LHCN-M2 (cell line): ENCODE measurements around the gene OGDHL. TPM values are rescaled to one million over a fixed set of nuclear protein-coding genes. Genes with fewer than 3 reads are reported as not detected.
"Not testable (repeated sequence)": the region's sequence is repeated elsewhere in the genome, so short reads cannot be mapped to it uniquely, and the experiment has no call there.

Source experiments
- DNase-seq: peaks from one replicate; pipeline ENCODE4 v3.0.0-alpha.2; 2012; ENCODE audit warnings: low read depth
- polyA plus RNA-seq: library from polyadenylated mRNA; unstranded; fragments of >200 nt; gene quantifications from one replicate; pipeline ENCODE4 v1.2.1, GENCODE V29; 2012; ENCODE audit warnings: missing spikeins
- total RNA-seq: library from RNA; depleted of rRNA; stranded (reverse); fragments of >200 nt; gene quantifications from 2 replicates; pipeline ENCODE4 v1.2.3, GENCODE V29; 2014; rRNA removed

The OGDHL gene
- total RNA-seq, result 0.06 TPM in 1 of 2 replicates, not detected in the other
- polyA plus RNA-seq, result 0.01 TPM

DNA sequence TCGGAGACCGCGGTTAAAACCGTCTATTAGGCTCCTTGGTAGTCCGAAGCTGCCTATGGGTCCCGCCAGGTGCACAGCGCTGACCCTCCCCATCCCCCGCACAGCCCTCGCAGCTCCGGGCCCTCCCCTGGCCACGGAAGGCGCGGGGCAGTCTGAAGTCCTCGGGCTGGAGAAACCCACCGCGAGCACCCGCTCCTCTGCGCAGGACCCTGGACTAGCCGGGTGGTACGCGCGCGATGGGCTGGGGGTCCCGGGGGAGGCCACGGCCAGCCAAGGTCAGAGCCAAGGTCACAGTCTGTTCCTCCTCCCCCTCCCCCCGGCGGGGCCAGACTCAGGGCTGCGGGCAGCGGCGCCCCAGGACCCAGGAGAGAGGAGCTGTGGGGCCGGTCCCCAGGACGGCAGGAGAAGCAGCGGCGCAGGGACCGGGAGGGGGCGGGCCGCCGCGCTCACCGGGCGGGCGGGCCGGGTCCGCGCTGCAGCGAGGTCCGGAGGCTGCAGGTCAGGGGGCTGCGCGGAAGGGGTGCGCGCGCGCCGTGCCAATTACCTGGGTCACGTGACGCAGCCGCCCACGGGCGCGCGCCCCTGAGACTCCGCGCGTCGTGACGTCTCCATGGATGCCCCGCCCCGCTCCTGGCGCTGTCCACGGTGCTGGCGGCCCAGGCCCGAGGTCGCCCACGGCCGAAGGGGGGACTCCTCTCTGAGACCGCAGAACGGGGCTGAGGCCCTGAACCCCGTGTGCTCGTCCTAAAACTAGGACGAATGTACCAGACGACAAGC, at the start of gene OGDHL:
Gene OGDHL, minus strand, starts transcription at position 535 of the 777 bp plus-strand sequence. CDS start 3,731 bp downstream, outside the sequence.
- DNase-seq, result peak; percentile 19

DNA sequence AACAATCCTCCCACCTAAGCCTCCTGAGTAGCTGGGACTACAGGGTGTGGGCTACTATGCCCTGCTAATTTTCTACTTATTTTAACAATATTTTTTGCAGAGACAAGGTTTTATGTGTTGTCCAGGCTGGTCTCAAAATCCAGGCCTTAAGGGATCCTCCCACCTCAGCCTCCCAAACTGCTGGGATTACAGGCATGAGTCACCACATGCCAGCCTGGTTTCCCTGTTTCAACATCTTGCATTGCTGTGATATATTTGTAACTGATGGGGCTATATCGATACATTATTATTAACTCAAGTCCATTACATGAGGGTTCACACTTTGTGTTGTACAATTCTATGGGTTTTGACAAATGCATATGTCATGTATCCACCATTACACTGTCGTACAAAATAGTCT, 41.9 kb upstream of the OGDHL start:
- no peak for DNase-seq

GRCh38 chr10:49798275-49798674, 36.2 kb upstream of the OGDHL start:
- DNase-seq, result no peak

DNA sequence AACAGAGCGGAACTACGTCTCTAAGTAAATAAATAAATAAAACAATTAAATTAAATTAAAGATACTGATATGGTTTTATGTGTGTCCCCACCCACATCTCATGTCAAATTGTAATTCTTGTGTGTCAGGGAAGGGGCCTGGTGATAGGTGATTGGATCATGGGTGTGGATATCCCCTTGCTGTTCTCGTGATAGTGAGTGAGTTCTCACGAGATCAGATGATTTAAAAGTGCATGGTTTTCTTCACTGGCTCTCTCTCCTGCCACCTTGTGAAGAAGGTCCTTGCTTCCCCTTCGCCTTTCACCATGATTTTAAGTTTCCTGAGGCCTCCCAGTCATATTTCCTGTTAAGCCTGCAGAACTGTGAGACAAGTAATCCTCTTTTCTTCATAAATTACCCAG, 29.0 kb upstream of the OGDHL start:
- DNase-seq, result no peak

DNA sequence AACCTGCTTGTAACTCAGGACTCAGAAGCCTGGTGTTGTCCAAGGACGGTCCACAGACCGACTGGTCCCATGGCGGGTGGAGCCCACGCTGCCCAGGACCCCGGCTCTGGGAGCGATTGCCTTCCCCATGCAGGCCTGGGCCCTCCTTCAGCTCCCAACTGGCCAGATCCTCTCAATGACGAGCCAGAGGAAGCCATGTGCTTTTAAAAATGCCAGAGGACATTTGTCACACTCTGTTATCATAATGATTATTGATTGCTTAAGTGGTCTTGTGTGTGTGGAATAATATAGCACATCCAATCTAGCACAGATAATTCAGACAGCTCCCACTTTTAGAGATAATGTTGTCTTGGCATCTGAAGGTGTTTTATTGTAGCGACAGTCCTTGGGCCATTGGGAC, 22.6 kb upstream of the OGDHL start:
- no peak for DNase-seq

DNA sequence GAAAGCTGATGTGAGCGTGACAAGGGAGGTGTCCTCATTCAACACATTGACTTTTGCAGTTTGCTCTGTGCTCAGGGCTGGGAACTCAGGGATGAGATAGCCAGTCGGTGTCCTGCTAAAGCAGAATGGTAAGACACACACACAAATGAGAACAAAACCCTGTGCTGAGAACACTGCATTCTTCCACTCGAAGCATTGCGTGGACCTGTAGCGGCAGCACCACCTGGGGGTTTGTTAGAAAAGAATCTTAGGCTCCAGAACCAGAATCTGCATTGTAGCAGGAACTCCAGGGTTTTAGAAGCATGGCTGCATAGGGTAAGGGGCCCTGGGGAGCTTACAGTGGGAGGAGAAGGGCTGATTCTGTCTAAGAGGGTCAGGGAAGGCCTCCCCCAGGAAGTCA, 21.5 kb upstream of the OGDHL start:
- no peak for DNase-seq

DNA sequence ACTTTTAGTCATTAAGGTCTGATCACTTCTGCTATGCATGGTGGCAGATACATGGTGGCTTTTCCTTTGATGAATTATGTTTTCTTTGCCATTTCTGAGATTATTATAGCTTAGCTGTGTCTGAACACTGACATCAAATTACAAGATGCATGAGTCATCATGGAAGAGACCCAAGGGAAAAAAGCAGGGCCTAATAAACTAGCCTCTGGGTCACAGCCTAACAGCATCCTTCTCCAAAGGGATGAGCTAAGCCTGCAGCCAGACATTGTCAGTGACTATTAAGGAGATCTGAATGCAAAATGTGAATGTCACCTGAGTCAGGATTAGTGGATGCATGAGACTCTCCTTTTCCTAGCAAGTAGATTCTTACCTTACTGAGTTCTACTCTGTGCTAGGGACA, 19.1 kb upstream of the OGDHL start:
- peak; percentile 42 for DNase-seq

- DNase-seq, result no peak
These were observed 16.1 kb upstream of the OGDHL start for GRCh38 chr10:49778197-49778596.

GRCh38 chr10:49776851-49777250, 14.7 kb upstream of the OGDHL start:
- no peak for DNase-seq

GRCh38 chr10:49775014-49775413, 12.9 kb upstream of the OGDHL start:
- no peak for DNase-seq

DNA sequence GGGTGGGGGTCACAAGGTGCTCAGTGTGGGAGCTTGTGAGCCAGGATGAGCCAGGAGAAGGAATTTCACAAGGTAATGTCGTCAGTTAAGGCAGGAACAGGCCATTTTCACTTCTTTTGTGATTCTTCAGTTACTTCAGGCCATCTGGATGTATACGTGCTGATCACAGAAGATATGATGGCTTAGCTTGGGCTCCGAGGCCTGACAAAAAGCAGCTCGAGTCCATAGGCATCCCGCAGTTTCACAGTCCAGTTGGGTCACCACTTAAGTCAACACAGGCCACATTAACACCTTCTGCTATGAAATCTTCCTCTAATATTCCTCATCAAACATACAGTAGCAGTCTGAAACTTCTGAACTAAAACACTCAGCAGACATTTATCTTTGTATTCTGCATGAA, 10.8 kb upstream of the OGDHL start:
- not testable (repeated sequence) for DNase-seq

DNA sequence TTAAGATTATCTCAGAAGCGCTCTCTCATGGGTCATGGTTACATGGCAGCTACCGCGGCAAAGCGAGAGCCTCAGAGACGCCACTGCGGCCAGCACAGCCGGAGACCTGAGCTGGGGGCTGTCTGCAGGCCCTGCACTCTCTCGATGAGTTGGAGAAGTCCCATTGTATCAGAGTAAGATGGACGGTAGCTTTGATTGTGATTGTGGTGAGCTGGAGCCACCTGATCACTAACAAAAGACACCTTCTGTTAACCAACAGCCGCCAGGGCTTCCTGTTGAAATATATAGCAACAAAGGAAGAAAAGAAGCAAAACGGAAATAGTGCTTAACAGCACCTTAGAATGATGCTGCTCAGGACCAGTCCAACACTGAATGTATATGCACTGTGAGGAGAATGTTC, 8.9 kb upstream of the OGDHL start:
- DNase-seq, result not testable (repeated sequence)

DNA sequence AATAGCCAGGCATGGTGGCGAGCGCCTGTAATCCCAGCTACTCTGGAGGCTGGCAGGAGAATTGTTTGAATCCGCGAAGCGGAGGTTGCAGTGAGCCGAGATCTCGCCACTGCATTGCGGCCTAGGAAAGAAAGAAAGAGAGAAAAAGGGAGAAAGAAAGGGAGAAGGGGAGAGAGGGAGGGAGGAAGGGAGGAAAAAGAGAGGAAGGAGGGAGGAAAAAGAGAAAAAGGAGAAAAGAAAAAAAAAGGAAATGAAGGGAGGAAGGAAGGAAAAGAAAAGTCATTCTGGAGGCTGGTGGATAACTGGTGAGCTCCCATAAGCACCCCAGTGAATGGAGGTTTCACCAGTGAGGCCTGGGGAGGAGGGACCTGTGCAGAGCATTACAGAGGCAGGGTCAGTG, 7.6 kb upstream of the OGDHL start:
- no peak for DNase-seq

- no peak for DNase-seq
These were observed 6.6 kb upstream of the OGDHL start for GRCh38 chr10:49768731-49769130.

GRCh38 chr10:49768329-49768728, 6.2 kb upstream of the OGDHL start:
- no peak for DNase-seq

DNA sequence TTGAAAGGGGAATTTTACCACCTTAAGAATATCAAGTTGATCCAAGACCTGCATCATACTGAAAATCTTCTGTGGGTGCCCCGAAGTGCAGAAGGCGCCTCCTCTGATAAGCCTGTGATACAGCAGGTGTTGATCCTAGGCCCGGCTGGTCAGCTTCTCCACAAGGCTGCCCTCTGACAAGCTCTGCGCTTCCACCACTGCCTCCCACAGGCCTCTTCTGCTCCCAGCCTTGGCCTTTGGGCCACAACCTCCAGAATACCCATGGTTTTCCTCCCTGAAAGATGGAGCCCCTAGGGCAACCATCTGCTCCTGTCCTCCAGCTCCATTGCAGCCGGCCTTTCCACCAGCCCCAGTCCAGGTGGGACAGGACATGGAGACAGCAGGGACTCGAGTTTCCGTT, 5.6 kb upstream of the OGDHL start:
- no peak for DNase-seq

DNA sequence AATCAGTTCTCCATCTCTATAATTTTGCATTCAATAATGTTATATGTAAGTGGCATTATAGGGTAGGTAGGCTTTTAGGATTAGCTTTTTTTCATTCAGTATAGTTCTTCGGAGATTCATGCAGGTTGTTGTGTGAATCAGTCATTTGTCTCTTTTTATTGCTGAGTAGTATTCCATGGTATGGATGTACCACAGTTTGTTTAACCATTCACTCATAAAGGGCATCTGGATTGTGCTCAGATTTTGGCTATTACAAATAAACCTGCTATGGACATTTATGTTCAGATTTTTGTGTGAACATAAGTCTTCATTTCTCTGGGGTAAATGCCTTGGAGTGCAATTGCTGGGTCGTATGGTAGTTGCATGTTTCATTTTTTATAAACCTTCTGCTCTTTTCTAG, 4.4 kb upstream of the OGDHL start:
- DNase-seq, result no peak

- DNase-seq, result no peak
These were observed 399 bp upstream of the OGDHL start for GRCh38 chr10:49762566-49762877.

DNA sequence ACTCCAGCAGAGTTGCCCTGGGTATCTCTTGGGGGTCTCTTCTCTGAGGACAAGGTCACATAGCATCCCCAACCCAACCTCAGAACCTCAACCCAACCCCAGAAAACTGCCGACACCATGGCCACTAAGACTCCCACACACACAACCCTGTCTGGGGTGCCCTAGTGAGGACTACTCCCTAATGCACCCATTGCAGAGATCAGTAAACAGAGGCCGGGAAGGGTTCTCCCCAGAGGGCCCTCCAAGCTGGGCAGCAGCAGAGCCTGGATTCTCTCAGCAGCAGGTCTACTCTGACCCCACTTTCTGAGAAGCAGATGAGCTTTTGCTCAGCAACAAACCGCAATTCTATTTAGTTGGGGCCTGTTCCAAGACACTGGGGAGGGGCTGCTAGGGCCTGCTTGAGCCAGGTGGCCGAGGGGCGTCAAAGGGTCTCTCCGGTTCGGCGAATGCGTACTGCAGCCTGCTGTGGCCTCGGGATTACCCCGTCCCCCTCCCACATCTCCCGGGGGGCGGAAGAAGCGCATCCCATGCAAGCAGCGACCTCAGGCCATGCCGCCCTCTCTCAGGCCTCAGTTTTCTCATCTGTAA, 828 bp downstream of the OGDHL start:
- DNase-seq, result no peak

DNA sequence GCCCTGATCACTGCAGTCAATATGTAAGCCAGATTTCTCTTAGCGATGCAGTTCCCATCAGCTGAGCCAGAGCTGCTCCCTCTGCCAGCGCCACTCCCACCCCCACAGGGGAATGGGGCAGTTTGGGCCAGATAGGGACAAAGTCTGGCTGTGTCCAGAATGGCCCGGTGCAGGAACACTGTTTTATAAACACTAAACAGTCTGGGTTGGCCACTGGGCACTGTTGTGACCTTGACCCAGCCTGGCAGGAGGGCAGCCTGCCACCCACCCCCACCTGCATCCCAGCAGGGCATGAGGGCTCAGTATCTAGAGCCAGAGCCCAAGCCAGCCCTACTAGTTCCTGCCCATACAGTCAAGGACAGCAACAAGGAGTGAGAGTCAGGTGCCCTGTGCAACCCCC, 1.3 kb downstream of the OGDHL start:
- no peak for DNase-seq

- no peak for DNase-seq
These were observed 2.2 kb downstream of the OGDHL start for GRCh38 chr10:49759787-49760551.

DNA sequence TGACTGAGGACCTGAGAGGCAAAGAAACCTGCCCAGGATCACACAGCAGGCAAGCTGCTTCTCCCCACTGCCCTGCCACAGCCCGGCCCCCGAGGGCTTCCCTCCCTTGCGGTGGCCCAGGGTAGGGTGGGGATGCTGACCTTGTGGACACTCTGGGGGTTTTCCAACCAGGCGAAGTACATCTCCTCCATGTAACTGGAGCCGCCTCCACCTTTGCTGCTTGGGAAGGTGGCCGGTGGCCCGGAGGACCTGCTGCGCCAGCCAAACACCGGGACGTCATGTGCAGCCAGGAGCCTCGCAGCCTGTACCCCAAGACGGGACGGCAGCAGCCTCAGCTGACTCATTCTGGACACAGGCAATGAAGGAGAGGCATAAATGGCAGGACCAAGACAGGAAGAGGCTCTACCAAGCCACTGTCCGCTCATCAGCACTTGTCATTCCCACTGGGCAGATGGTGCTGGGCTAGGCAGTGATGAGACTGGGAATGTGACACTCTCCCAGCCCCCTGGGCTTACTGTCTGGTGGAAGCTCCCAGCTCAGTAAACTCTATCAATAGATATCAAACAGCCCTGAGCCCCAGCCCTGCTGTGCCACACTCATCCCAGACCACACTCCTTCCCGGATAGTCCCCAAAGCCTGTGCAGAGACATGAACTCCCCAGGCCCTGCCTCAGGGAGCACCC, 3.7 kb downstream of the OGDHL start:
- DNase-seq, result no peak
